MM.1S (cell line): ENCODE results near the gene GRK4.

Source experiments
- EZH2 ChIP-seq: fragments of 300-600 bp; sonication (generic); optimal IDR thresholded peaks from 2 replicates; pipeline ENCODE3; 2017; ENCODE audit warnings: low read depth, mild to moderate bottlenecking, antibody characterized with exemption, low read length, mixed read lengths
- TF ChIP-seq, protein P1 (sequence below): fragments of 300-600 bp; sonication (generic); IDR thresholded peaks from 2 replicates; pipeline ENCODE4 v1.5.1; 2016; ENCODE audit warnings: antibody characterized with exemption, low read length, mixed read lengths

GRCh38 chr4:2961421-2961810 lies 2.0 kb upstream of the GRK4 start:
- no peak for TF ChIP-seq EZH2
- TF ChIP-seq, protein P1, sequence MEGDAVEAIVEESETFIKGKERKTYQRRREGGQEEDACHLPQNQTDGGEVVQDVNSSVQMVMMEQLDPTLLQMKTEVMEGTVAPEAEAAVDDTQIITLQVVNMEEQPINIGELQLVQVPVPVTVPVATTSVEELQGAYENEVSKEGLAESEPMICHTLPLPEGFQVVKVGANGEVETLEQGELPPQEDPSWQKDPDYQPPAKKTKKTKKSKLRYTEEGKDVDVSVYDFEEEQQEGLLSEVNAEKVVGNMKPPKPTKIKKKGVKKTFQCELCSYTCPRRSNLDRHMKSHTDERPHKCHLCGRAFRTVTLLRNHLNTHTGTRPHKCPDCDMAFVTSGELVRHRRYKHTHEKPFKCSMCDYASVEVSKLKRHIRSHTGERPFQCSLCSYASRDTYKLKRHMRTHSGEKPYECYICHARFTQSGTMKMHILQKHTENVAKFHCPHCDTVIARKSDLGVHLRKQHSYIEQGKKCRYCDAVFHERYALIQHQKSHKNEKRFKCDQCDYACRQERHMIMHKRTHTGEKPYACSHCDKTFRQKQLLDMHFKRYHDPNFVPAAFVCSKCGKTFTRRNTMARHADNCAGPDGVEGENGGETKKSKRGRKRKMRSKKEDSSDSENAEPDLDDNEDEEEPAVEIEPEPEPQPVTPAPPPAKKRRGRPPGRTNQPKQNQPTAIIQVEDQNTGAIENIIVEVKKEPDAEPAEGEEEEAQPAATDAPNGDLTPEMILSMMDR, result no peak
